Measurements from ENCODE around the gene LRRC2.
"Not testable (repeated sequence)": the region's sequence is repeated elsewhere in the genome, so short reads cannot be mapped to it uniquely, and the experiment has no call there.

The LRRC2 gene

GRCh38 chr3:46580675-46581074 lies 14.6 kb upstream of the LRRC2 start:
- DNase-seq = no peak

DNA sequence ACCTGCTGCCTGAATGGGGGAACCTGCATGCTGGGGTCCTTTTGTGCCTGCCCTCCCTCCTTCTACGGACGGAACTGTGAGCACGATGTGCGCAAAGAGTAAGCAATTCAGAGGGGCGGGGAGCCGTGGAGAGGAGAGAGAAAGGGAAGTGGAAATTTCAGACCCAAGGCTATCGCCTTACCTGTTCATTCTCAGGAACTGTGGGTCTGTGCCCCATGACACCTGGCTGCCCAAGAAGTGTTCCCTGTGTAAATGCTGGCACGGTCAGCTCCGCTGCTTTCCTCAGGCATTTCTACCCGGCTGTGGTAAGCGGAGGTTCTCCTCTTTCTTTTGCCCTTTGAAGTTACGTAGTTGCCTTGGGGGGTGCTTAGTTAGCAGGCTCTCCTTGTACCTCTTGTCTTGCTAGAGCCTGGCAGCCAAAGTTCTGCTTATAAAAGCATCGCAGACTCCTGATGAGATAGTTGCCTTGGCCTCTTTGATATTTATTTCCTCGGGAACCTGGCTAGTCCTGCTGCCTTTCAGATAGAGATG lies 13.7 kb upstream of the LRRC2 start:
- DNase-seq = no peak

GRCh38 chr3:46578973-46579755 lies 13.1 kb upstream of the LRRC2 start:
- no peak for DNase-seq

GRCh38 chr3:46577580-46578249 lies 11.6 kb upstream of the LRRC2 start:
- DNase-seq = not testable (repeated sequence)

DNA sequence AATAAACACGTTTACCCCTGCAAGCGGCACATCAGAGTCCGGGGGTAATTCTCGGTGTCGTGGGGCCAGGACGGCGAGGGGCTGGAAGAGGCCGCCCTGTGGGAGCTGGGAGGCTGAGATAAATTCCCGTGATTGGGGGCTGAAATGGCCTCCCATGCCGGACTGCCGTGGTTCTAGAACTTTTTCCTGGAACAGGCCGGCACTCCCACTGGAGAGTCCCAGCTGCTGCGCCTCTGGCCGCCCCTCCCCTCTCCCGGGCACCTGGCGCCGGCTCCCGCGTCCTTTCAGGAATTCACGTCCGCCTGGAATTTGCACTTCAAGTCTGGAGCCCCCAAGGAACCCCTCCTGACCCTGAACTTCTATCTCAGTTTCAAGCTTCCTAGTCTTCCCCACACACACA lies 10.8 kb upstream of the LRRC2 start:
- DNase-seq = no peak

- no peak for DNase-seq
Measured at GRCh38 chr3:46576386-46576785, 10.3 kb upstream of the LRRC2 start.

GRCh38 chr3:46575577-46576222 lies 9.6 kb upstream of the LRRC2 start:
- no peak for DNase-seq

DNA sequence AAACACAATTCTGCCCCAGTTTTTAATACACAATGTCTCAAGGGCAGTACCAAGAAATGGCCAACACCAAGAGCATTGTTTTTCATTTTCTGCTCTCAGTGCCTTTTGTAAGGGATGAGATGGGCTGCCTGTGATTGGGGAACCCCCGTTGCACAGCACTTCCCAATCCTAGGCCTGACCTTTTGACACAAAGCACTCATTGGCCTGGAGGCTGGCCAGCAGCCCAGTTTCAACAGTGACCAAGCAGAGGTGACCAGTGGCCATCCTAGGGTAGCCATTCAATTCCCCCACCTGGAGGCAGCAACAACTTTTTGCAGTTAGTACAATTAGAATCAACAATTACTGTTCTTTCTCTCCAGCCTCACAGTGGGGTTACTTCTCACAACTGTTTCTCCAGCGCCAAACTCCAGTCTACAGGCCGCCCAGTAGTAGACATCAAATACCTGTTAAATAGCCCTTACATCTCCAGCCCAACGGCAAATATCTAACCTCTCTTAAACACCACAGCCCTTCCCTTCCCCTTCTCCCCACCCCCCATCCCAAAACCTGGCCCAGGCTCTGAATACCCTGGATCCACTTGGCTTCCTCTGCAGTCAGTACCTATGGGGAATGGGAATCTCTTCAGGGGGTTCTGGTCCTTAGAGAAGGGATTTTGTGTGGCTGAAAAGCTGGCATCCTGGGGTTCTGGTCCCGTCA lies 8.9 kb upstream of the LRRC2 start:
- DNase-seq = no peak

DNA sequence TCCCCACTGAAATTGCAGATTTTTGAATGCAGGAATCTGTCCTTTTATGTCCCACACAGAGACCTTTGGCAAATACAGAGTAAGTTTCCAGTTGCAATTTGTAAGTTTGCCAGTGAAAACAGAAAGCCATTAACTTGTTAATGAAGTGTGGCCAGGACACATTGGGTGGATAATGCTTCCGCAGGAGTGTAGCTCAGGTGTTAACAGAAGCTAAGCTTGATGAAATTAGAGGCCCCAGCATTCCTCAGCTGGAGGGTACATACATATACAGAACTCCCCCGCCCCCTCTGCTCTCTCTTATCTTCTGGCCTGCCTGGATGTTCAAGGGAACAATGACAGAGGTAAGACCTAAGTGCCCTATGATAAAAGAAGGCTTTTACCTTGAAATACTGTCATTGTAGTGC lies 8.1 kb upstream of the LRRC2 start:
- no peak for DNase-seq

DNA sequence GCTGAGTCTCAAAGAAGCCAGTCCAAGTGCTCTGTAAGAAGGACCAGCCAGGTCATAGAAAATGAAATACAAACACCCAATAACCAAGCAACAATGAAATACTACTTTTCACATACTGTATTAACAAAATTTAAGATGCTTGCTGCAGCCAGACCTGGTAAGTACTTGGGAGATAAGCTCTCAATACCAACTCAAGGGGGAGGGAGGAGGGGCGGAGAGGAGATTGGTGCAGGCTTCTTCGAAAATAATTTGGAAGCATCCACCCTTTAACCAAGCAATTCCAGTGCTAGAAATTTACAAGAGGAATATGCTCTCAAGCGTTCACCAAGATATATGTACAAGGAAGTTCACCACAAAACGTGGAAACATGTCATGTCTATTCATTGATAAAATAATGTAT lies 7.6 kb upstream of the LRRC2 start:
- no peak for DNase-seq

GRCh38 chr3:46571684-46572083 lies 5.6 kb upstream of the LRRC2 start:
- no peak for DNase-seq

DNA sequence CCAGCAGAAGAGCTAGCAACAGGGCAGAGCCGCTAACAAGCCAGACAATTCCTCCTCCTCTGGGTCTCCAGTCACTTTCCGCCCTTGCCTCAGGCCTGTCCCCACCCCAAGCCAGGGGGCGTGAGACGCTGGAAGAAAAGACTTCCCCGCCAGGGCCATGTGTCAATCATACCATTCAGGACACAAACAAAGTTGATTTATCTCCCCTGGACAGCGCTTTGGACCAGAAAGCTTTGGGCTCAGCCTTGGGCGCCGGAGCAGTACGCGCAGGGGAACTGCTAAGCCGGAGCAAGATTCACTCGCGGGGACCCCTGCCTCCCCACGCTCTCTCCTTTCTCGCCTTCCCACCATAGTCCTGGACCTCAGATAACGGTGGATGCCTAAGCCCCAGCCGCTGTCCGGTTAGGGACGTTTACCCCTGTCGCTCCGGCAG lies 479 bp downstream of the LRRC2 start:
- no peak for DNase-seq

DNA sequence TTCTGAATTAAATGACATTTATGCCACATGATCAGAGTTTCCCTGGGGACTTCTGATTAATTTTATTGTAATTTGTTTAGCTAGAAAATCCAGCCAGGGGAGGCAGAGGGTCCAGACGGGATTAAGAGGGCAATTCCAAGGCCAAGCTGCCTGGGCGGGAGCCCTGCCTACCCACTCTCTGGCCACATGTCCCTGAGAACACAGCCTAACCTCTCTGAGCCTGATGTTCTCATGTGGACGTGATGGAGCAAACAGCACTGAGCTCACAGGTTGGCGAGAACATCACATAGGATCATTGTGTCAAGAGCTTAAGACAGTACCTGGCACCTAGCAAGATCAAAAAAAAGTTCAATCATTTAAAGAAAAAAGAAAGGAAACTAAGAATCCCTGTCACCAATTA lies 1.0 kb downstream of the LRRC2 start:
- no peak for DNase-seq

DNA sequence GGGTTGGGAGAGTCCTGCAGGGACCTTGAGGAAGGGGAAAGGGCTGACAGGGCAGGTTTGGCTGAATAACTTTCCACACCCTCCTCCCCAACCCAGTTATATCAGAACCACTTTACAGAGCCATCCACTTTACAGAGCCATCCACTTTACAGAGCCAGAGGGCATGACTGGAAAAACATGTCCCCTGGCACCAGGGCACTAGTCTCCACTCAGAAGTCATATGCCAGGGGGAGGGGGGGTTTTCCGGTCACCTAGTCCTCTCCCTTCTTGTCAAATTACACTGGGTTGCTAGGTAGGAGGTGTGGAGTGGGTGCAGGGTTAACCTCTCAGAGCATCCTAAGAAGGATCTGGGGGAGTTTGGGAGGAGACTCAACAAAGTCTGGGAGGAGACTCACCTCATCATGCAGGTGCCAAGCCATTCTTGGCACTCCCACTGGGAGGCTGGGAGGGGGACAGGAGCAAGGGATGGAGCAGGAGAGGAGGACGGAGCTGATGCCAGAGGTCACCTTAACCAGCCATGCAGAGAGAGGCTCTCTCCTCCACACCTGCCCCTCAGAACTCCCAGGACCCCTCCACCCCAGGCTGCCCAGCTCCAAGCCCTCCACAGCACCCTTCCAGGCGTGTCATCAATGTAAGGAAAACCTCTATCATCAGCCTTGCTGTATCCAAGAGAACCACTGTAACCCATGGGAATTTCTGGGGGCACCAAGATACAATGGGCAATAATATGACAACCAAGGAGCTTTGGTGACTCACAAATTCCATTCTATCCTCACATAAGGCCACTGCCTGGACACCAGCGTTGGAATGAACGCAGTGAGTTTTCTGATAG lies 1.7 kb downstream of the LRRC2 start:
- no peak for DNase-seq

DNA sequence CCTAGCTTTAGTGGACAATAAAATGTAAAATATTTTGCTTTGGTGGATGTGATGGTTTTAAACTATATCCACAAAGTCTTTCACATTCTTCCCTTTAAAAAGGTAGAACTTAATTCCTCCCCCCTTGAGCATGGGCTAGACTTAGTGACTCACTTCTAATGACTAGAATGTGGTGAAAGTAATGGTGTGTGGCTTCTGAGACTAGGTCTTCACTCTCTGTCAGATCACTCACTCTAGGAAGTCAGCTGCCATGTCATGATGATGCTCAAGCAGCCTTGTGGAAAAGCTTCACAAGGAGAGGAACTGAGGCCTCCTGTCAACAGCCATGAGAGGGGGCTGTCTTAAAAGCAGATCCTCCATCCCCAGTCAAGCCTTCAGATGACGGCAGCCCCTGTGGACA lies 4.2 kb downstream of the LRRC2 start:
- no peak for DNase-seq

- no peak for DNase-seq
Measured at GRCh38 chr3:46561511-46561910, 4.6 kb downstream of the LRRC2 start.

GRCh38 chr3:46559091-46559704 lies 6.9 kb downstream of the LRRC2 start:
- no peak for DNase-seq

DNA sequence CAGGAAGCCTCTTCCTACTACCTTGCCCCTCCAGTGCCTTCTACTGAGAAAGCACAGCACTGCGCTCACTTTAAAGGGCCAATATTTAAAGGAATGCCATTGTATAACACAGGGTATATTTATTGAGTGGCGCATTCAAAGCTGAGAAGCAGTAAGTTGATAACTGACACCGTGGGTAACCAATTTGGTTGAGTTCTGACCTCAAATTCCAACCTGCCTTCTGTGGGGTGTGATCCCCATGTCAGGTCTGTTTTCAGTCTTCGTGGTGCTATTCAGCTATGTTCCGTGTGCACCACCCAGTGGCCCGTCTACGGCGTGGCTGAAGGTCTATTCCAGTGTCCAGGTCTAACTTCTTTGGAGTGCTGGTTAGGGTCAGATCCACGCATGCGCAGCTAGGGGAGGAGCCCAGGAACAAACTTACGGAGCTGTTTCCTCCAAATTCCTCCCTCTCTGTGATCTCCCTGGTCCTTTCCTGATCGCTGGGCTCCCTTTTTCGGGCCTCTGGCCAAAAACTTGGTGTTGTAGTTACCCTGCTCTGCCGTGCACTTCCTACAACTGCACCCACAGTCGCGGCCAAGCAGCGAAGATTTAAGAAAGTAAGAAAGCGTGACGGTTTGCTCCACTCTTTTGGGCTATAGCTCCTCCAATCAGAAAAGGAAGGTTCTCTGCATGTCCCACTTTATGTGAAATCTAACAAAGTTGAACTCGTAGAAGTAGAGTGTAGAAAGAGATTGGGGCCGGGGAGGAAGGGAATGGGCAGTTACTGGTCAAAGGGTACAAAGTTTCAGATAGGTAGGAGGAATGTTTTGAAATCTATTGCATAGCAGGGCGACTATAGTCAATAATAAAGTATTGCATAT lies 7.7 kb downstream of the LRRC2 start:
- no peak for DNase-seq

DNA sequence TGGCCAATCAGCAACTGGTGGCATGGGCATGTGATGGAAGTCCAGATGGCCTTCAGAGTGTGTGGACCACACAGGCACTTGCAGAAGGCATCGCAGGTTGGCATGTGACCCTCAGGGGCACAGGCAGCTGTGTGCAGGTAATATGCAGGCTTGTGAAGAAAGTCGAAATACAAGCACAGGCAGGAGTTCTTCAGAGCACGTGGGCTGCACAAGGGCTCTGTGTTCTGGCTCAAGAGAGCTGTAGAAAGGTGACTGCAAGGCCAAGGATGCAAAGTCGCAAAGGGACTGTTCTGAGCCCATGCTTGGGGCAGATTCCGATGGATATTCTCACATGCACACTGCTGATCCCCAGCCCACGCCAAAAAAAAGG lies 8.3 kb downstream of the LRRC2 start:
- no peak for DNase-seq

GRCh38 chr3:46553154-46553553 lies 12.9 kb downstream of the LRRC2 start:
- DNase-seq = no peak

DNA sequence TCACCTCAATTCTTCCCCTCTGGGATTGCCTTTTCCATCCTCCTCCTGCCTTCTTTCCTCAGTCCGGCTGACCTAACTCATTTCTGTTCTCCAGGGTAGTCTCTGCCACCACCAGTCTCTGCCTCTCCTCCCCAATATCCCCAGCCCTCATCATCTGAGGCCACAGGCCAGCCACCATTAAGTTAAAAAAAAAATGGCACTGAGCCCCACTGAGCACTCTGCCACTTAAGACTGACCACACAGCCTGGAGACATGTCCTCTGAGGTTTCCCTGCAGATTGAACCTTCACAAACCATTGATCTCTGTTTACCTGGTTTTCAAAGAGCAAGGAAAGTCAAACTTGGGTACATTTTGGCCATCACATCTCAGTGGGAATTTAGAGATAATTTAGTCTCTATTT lies 13.6 kb downstream of the LRRC2 start:
- no peak for DNase-seq

All from NCI-H2107 (cell line).